Uterus (tissue), 4 donors: Measurements from ENCODE around the gene TMEM269. TPM values are rescaled to one million over a fixed set of nuclear protein-coding genes. Genes with fewer than 3 reads are reported as not detected.

Experiments used
- DNase-seq, 2 donors: peaks; one replicate each; pipeline ENCODE4 v3.0.0-alpha.2; 2019 to 2020
- H3K27ac ChIP-seq, 2 donors: fragments of 200-600 bp; sonication (generic); 1 replicate in 1 of 2; 2 replicates in 1 of 2; pipeline ENCODE4 v1.5.1; 2016 to 2018
- H3K27me3 ChIP-seq, 2 donors: fragments of 200-600 bp; sonication (generic); one replicate each; pipeline ENCODE4 v1.5.1; 2018 to 2019; ENCODE audit warnings: control low read depth in 1 of 2
- H3K36me3 ChIP-seq, 2 donors: fragments of 200-600 bp; sonication (generic); one replicate each; pipeline ENCODE4 v1.5.1; 2019; ENCODE audit warnings: control low read depth in 1 of 2
- H3K4me1 ChIP-seq, 2 donors: fragments of 200-600 bp; sonication (generic); one replicate each; pipeline ENCODE4 v1.5.1; 2018 to 2019; ENCODE audit warnings: control low read depth in 1 of 2
- H3K4me3 ChIP-seq, 2 donors: fragments of 200-600 bp; sonication (generic); 1 replicate in 1 of 2; 2 replicates in 1 of 2; pipeline ENCODE4 v1.5.1; 2018 to 2019; ENCODE audit warnings: mild to moderate bottlenecking in 1 of 2
- H3K9me3 ChIP-seq, 2 donors: fragments of 200-600 bp; sonication (generic); one replicate each; pipeline ENCODE4 v1.5.1; 2019; ENCODE audit warnings: control low read depth in 1 of 2
- CTCF ChIP-seq, 4 experiments: fragments of 200-600 bp in 2 of 4; fragments of 450-650 bp in 2 of 4; sonication (generic) in 2 of 4; IDR thresholded peaks; one replicate each; pipeline ENCODE4 v1.5.1; 2016 to 2019; ENCODE audit warnings: antibody characterized with exemption in 4 of 4, mild to moderate bottlenecking in 2 of 4, moderate library complexity in 1 of 4
- POLR2A ChIP-seq, 2 donors: fragments of 450-650 bp; IDR thresholded peaks; one replicate each; pipeline ENCODE4 v1.6.1; 2016; ENCODE audit warnings: antibody characterized with exemption in 2 of 2, mild to moderate bottlenecking in 1 of 2, moderate library complexity in 1 of 2
- intact Hi-C: fragments of 100-400 bp; cut with DNase I; formaldehyde crosslinking; loops from one replicate; pipeline ENCODE4 v1.15.1; 2023; ENCODE audit warnings: low total_unique reads
- total RNA-seq, 4 donors: library from RNA; depleted of rRNA in 3 of 4; stranded (reverse); fragments of >200 nt in 3 of 4; gene quantifications; one replicate each; pipeline versions ENCODE4 v1.1.0 to v1.2.4, GENCODE V29; 2014 to 2023
- donor health status: DM: yes; HTN: yes; CAD: no.

The TMEM269 gene
- total RNA-seq, 4 donors from 2014 or later: 0.07 to 1.1 TPM; not detected in 2

GRCh38 chr1:42737257-42737656 lies 47.5 kb upstream of the TMEM269 start:
- TF ChIP-seq POLR2A (IDR thresholded peaks at IDR 0.05): no peak
- TF ChIP-seq CTCF (IDR thresholded peaks at IDR 0.05): no peak
- Histone ChIP-seq H3K4me1 (no peaks in the 10 kb centered on the region), H3K27me3 (no peaks in the 10 kb centered on the region), H3K4me3 (no peak overlapping the region), H3K27ac (no peak overlapping the region), H3K36me3 (no peaks in the 10 kb centered on the region), H3K9me3 (no peaks in the 10 kb centered on the region)
- no peak for DNase-seq
- intact Hi-C loops: no loop called here

GRCh38 chr1:42737986-42738677 lies 46.7 kb upstream of the TMEM269 start:
- Histone ChIP-seq H3K4me3 (no peak overlapping the region), H3K9me3 (no peaks in the 10 kb centered on the region), H3K27ac (no peak overlapping the region), H3K4me1 (no peaks in the 10 kb centered on the region), H3K27me3 (no peaks in the 10 kb centered on the region), H3K36me3 (no peaks in the 10 kb centered on the region)
- intact Hi-C loops: no loop called here
- no peak for DNase-seq
- no peak for TF ChIP-seq CTCF (IDR thresholded peaks at IDR 0.05)
- TF ChIP-seq POLR2A (IDR thresholded peaks at IDR 0.05): no peak

DNA sequence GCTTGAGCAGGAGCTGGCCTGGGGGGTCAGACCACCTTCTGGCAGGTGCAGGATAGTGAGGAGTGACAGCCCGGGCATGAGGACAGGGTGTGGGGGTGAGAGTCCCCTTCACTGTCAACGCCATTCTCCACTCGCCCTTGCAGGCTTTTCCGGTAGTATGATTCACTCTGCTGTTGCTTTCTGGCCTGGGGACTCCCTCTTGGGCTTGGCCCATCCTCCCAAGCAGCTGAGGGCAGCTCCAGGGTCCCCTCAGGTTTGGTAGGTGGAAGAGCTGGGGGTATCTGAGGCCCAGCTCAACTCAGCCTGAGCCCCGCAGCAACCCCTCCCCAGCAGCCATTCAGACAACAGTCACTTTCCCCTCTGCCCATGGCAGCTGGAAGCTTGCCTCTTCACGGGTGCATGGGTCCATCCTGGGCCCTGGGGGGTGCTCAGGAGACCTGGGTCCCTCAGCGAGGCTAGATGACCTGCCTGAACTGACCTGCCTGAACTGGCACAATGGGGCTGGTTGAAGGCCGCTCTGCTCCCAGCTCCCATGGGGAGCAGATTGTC lies 46.0 kb upstream of the TMEM269 start:
- H3K4me3 ChIP-seq: no peak overlapping the region

GRCh38 chr1:42739753-42740700 lies 44.8 kb upstream of the TMEM269 start, which contains the start of gene CLDN19:
Gene CLDN19, minus strand, starts transcription at chr1:42740236. Its CDS starts 173 bp downstream, at chr1:42740063.
- no peaks in the 10 kb centered on the region for H3K4me1 ChIP-seq

More for the DNA sequence above, 46.0 kb upstream of the TMEM269 start:
- no peaks in the 10 kb centered on the region for H3K27me3 ChIP-seq
- intact Hi-C loops: no loop called here
- no peak for DNase-seq
- H3K27ac ChIP-seq: no peak overlapping the region
- TF ChIP-seq CTCF (IDR thresholded peaks at IDR 0.05): no peak
- H3K9me3 ChIP-seq: no peaks in the 10 kb centered on the region
- H3K36me3 ChIP-seq: no peaks in the 10 kb centered on the region
- H3K4me1 ChIP-seq: no peaks in the 10 kb centered on the region

More at GRCh38 chr1:42739753-42740700, 44.8 kb upstream of the TMEM269 start, which contains the start of gene CLDN19:
- no peaks in the 10 kb centered on the region for H3K9me3 ChIP-seq
- no peak within 1 kb of the TSS for H3K27ac ChIP-seq
- intact Hi-C loops: no loop called here
- TF ChIP-seq CTCF (IDR thresholded peaks at IDR 0.05): no peak
- TF ChIP-seq POLR2A (IDR thresholded peaks at IDR 0.05): no peak
- H3K4me3 ChIP-seq: no peak within 1 kb of the TSS
- no peaks in the 10 kb centered on the region for H3K36me3 ChIP-seq
- DNase-seq: no peak
- H3K27me3 ChIP-seq: no peaks in the 10 kb centered on the region
